CD4-positive, alpha-beta memory T cell (primary cell): ENCODE results near the gene FRMPD4. TPM values are rescaled to one million over a fixed set of nuclear protein-coding genes. Genes with fewer than 3 reads are reported as not detected.
"Not testable (repeated sequence)": the region's sequence is repeated elsewhere in the genome, so short reads cannot be mapped to it uniquely, and the experiment has no call there.

Source experiments
- CTCF ChIA-PET: fragments of 350-600 bp; sonication (Branson Sonifier 250); formaldehyde crosslinking; loops from one replicate; lab custom pipeline; 2021; ENCODE audit warnings: inconsistent platforms; ENCODE audit not compliant: partially characterized antibody; lab: Charles Lee
- POLR2A ChIA-PET: fragments of 350-600 bp; sonication (Branson Sonifier 250); formaldehyde crosslinking; loops from one replicate; lab custom pipeline; 2021; ENCODE audit not compliant: partially characterized antibody; lab: Charles Lee
- DNase-seq, 5 donors: peaks; one replicate each; pipeline versions ENCODE4 v3.0.0 to v3.0.0-alpha.2; 2020 to 2022; ENCODE audit warnings: mixed read lengths in 1 of 5
- H3K27ac ChIP-seq: one replicate; pipeline ENCODE4 v1.7.0; 2013; ENCODE audit warnings: low read depth, low read length
- H3K27me3 ChIP-seq: 2 replicates; pipeline ENCODE4 v1.7.0; 2013; ENCODE audit warnings: mild to moderate bottlenecking, low read length, moderate library complexity; ENCODE audit not compliant: insufficient read depth
- H3K36me3 ChIP-seq: 2 replicates; pipeline ENCODE4 v1.7.0; 2013; ENCODE audit warnings: mild to moderate bottlenecking, low read length, moderate library complexity; ENCODE audit not compliant: insufficient read depth
- H3K4me1 ChIP-seq: 2 replicates; pipeline ENCODE4 v1.7.0; 2013; ENCODE audit warnings: mild to moderate bottlenecking, low read length, moderate library complexity; ENCODE audit not compliant: insufficient read depth
- H3K4me3 ChIP-seq, 2 donors: one replicate each; pipeline ENCODE4 v1.7.0; 2013; ENCODE audit warnings: low read length in 2 of 2, mild to moderate bottlenecking in 1 of 2
- H3K9me3 ChIP-seq, 2 donors: one replicate each; pipeline ENCODE4 v1.7.0; 2013; ENCODE audit warnings: low read length in 2 of 2, control low read depth in 1 of 2; ENCODE audit not compliant: control insufficient read depth in 1 of 2
- H3K27ac Mint-ChIP-seq, 7 donors: one replicate each; pipeline ENCODE4 v1.8.0; 2020 to 2021; ENCODE audit warnings: mixed read lengths in 7 of 7, mild to moderate bottlenecking in 6 of 7, inconsistent platforms in 3 of 7, moderate library complexity in 3 of 7
- H3K27me3 Mint-ChIP-seq, 2 donors: one replicate each; pipeline ENCODE4 v1.8.0; 2020 to 2021; ENCODE audit warnings: mixed read lengths in 2 of 2
- H3K36me3 Mint-ChIP-seq, 2 donors: one replicate each; pipeline ENCODE4 v1.8.0; 2020 to 2021; ENCODE audit warnings: mixed read lengths in 2 of 2, inconsistent platforms in 1 of 2, mild to moderate bottlenecking in 1 of 2
- H3K4me1 Mint-ChIP-seq, 4 donors: one replicate each; pipeline ENCODE4 v1.8.0; 2020 to 2021; ENCODE audit warnings: mixed read lengths in 4 of 4, mild to moderate bottlenecking in 1 of 4
- H3K4me3 Mint-ChIP-seq, 8 donors: one replicate each; pipeline ENCODE4 v1.8.0; 2020 to 2021; ENCODE audit warnings: mixed read lengths in 8 of 8, mild to moderate bottlenecking in 7 of 8, moderate library complexity in 6 of 8, inconsistent platforms in 3 of 8
- H3K9me3 Mint-ChIP-seq, 8 donors: one replicate each; pipeline ENCODE4 v1.8.0; 2020 to 2021; ENCODE audit warnings: mixed read lengths in 8 of 8, mild to moderate bottlenecking in 5 of 8, inconsistent platforms in 3 of 8, moderate library complexity in 1 of 8
- intact Hi-C: fragments of 100-400 bp; cut with micrococcal nuclease; formaldehyde crosslinking; loops from one replicate; pipeline ENCODE4 v1.15.1; 2023
- polyA plus RNA-seq, 2 donors: library from polyadenylated mRNA; unstranded; fragments of 300-500 nt; fragmentation: Illumina TruSeq; gene quantifications; one replicate each; pipeline ENCODE4 v1.2.3, GENCODE V29; 2021
- total RNA-seq, 2 experiments: library from RNA; stranded (reverse); gene quantifications; one replicate each; pipeline ENCODE4 v1.2.3, GENCODE V29; 2021

The FRMPD4 gene
- total and polyA plus RNA-seq, 4 experiments from 2014 or later: not detected

GRCh38 chrX:12159799-12160198 lies 21.5 kb downstream of the FRMPD4 start:
- H3K4me1 ChIP-seq: no peaks in the 10 kb centered on the region
- no peaks in the 10 kb centered on the region for H3K27me3 ChIP-seq
- no peak overlapping the region for H3K27ac Mint-ChIP-seq
- H3K27ac ChIP-seq: no peak overlapping the region
- H3K36me3 Mint-ChIP-seq: no peaks in the 10 kb centered on the region
- H3K4me3 Mint-ChIP-seq: no peak overlapping the region
- no peaks in the 10 kb centered on the region for H3K27me3 Mint-ChIP-seq
- CTCF ChIA-PET: no interaction called here
- intact Hi-C loops: no loop called here
- POLR2A ChIA-PET: no interaction called here
- no peaks in the 10 kb centered on the region for H3K36me3 ChIP-seq
- no peaks in the 10 kb centered on the region for H3K9me3 ChIP-seq
- no peak for DNase-seq
- H3K4me3 ChIP-seq: no peak overlapping the region
- peaks cover 0 to 2% (median 0%) of the 10 kb centered on the region in 8 donors for H3K9me3 Mint-ChIP-seq
- no peaks in the 10 kb centered on the region for H3K4me1 Mint-ChIP-seq

GRCh38 chrX:12162420-12162819 lies 24.1 kb downstream of the FRMPD4 start:
- Histone ChIP-seq H3K4me1 (no peaks in the 10 kb centered on the region), H3K36me3 (no peaks in the 10 kb centered on the region), H3K27me3 (no peaks in the 10 kb centered on the region), H3K4me3 (no peak overlapping the region), H3K9me3 (no peaks in the 10 kb centered on the region), H3K27ac (no peak overlapping the region)
- H3K27ac Mint-ChIP-seq: no peak overlapping the region
- DNase-seq: no peak
- intact Hi-C loops: no loop called here
- peaks cover 0 to 5% (median 0%) of the 10 kb centered on the region in 8 donors for H3K9me3 Mint-ChIP-seq
- ChIA-PET CTCF (no interaction called here), POLR2A (no interaction called here)
- no peaks in the 10 kb centered on the region for H3K36me3 Mint-ChIP-seq
- no peaks in the 10 kb centered on the region for H3K27me3 Mint-ChIP-seq
- no peak overlapping the region for H3K4me3 Mint-ChIP-seq
- no peaks in the 10 kb centered on the region for H3K4me1 Mint-ChIP-seq

GRCh38 chrX:12164180-12164579 lies 25.9 kb downstream of the FRMPD4 start:
- H3K27me3 ChIP-seq, intact Hi-C loops, H3K36me3 ChIP-seq, POLR2A ChIA-PET, H3K4me3 ChIP-seq, H3K9me3 ChIP-seq, H3K36me3 Mint-ChIP-seq, H3K4me1 Mint-ChIP-seq, H3K9me3 Mint-ChIP-seq, H3K27ac ChIP-seq, H3K4me3 Mint-ChIP-seq, H3K27me3 Mint-ChIP-seq, H3K27ac Mint-ChIP-seq, DNase-seq, CTCF ChIA-PET, H3K4me1 ChIP-seq: not testable (repeated sequence)

GRCh38 chrX:12170755-12171154 lies 32.5 kb downstream of the FRMPD4 start:
- Histone ChIP-seq H3K27me3 (no peaks in the 10 kb centered on the region), H3K4me3 (no peak overlapping the region), H3K27ac (no peak overlapping the region), H3K4me1 (no peaks in the 10 kb centered on the region), H3K36me3 (no peaks in the 10 kb centered on the region), H3K9me3 (no peaks in the 10 kb centered on the region)
- POLR2A ChIA-PET: no interaction called here
- no peak overlapping the region for H3K4me3 Mint-ChIP-seq
- intact Hi-C loops: no loop called here
- no peaks in the 10 kb centered on the region for H3K36me3 Mint-ChIP-seq
- H3K4me1 Mint-ChIP-seq: no peaks in the 10 kb centered on the region
- H3K9me3 Mint-ChIP-seq: peaks cover 0 to 7% (median 0%) of the 10 kb centered on the region in 8 donors
- no peaks in the 10 kb centered on the region for H3K27me3 Mint-ChIP-seq
- no peak for DNase-seq
- H3K27ac Mint-ChIP-seq: no peak overlapping the region
- CTCF ChIA-PET: no interaction called here

- H3K4me3 ChIP-seq: no peak overlapping the region
- H3K27ac ChIP-seq: no peak overlapping the region
- POLR2A ChIA-PET: no interaction called here
- H3K27me3 ChIP-seq: no peaks in the 10 kb centered on the region
- H3K36me3 Mint-ChIP-seq: no peaks in the 10 kb centered on the region
- no peaks in the 10 kb centered on the region for H3K4me1 Mint-ChIP-seq
- H3K4me3 Mint-ChIP-seq: no peak overlapping the region
- no peak for DNase-seq
- H3K27ac Mint-ChIP-seq: no peak overlapping the region
- no peaks in the 10 kb centered on the region for H3K27me3 Mint-ChIP-seq
- H3K9me3 Mint-ChIP-seq: peaks cover 0 to 2% (median 0%) of the 10 kb centered on the region in 8 donors
- intact Hi-C loops: no loop called here
- no peaks in the 10 kb centered on the region for H3K36me3 ChIP-seq
- CTCF ChIA-PET: no interaction called here
- no peaks in the 10 kb centered on the region for H3K4me1 ChIP-seq
- H3K9me3 ChIP-seq: no peaks in the 10 kb centered on the region
These were observed 36.1 kb downstream of the FRMPD4 start for GRCh38 chrX:12174358-12174757.

- Mint-ChIP-seq H3K4me3 (no peak overlapping the region), H3K27me3 (no peaks in the 10 kb centered on the region), H3K27ac (no peak overlapping the region), H3K36me3 (no peaks in the 10 kb centered on the region), H3K4me1 (no peaks in the 10 kb centered on the region), H3K9me3 (peaks cover 0 to 5% (median 0%) of the 10 kb centered on the region in 8 donors)
- ChIA-PET POLR2A (no interaction called here), CTCF (no interaction called here)
- intact Hi-C loops: no loop called here
- Histone ChIP-seq H3K27ac (no peak overlapping the region), H3K36me3 (no peaks in the 10 kb centered on the region), H3K4me3 (no peak overlapping the region), H3K27me3 (no peaks in the 10 kb centered on the region), H3K9me3 (no peaks in the 10 kb centered on the region), H3K4me1 (no peaks in the 10 kb centered on the region)
- DNase-seq: no peak
These were observed 58.8 kb downstream of the FRMPD4 start for GRCh38 chrX:12197030-12197429.

GRCh38 chrX:12206413-12206812 lies 68.1 kb downstream of the FRMPD4 start:
- peaks cover 0 to 5% (median 2%) of the 10 kb centered on the region in 8 donors for H3K9me3 Mint-ChIP-seq
- no peak overlapping the region for H3K27ac Mint-ChIP-seq
- intact Hi-C loops: no loop called here
- no peak overlapping the region for H3K4me3 ChIP-seq
- no peaks in the 10 kb centered on the region for H3K9me3 ChIP-seq
- no peaks in the 10 kb centered on the region for H3K27me3 Mint-ChIP-seq
- H3K27ac ChIP-seq: no peak overlapping the region
- H3K36me3 Mint-ChIP-seq: no peaks in the 10 kb centered on the region
- no peaks in the 10 kb centered on the region for H3K4me1 Mint-ChIP-seq
- no peaks in the 10 kb centered on the region for H3K27me3 ChIP-seq
- POLR2A ChIA-PET: no interaction called here
- CTCF ChIA-PET: no interaction called here
- H3K4me1 ChIP-seq: no peaks in the 10 kb centered on the region
- H3K36me3 ChIP-seq: no peaks in the 10 kb centered on the region
- no peak overlapping the region for H3K4me3 Mint-ChIP-seq
- no peak for DNase-seq

GRCh38 chrX:12210196-12210815 lies 72.0 kb downstream of the FRMPD4 start:
- H3K4me1 Mint-ChIP-seq: no peaks in the 10 kb centered on the region

More at GRCh38 chrX:12210196-12210815, 72.0 kb downstream of the FRMPD4 start:
- Mint-ChIP-seq H3K27me3 (no peaks in the 10 kb centered on the region), H3K9me3 (peaks cover 0 to 5% (median under 1%) of the 10 kb centered on the region in 8 donors), H3K36me3 (no peaks in the 10 kb centered on the region), H3K4me3 (no peak overlapping the region), H3K27ac (no peak overlapping the region)
- no peak overlapping the region for H3K27ac ChIP-seq
- no peak overlapping the region for H3K4me3 ChIP-seq
- DNase-seq: no peak
- H3K4me1 ChIP-seq: no peaks in the 10 kb centered on the region
- intact Hi-C loops: no loop called here
- POLR2A ChIA-PET: no interaction called here
- CTCF ChIA-PET: no interaction called here
- H3K27me3 ChIP-seq: no peaks in the 10 kb centered on the region
- H3K36me3 ChIP-seq: no peaks in the 10 kb centered on the region
- no peaks in the 10 kb centered on the region for H3K9me3 ChIP-seq
